Measurements from ENCODE around the gene SLC11A2.
"Not testable (repeated sequence)": the region's sequence is repeated elsewhere in the genome, so short reads cannot be mapped to it uniquely, and the experiment has no call there.

The SLC11A2 gene

GRCh38 chr12:51025338-51025835 is 797 bp downstream of the SLC11A2 start:
- no peak for DNase-seq (ENCODE audit: low read depth in 2 of 2)

- no peak for DNase-seq (ENCODE audit: low read depth in 2 of 2)
Observed at GRCh38 chr12:51023625-51024382, 2.4 kb downstream of the SLC11A2 start.

GRCh38 chr12:51021694-51022093 is 4.5 kb downstream of the SLC11A2 start:
- DNase-seq (ENCODE audit: low read depth in 2 of 2), result no peak

- DNase-seq (ENCODE audit: low read depth in 2 of 2), result no peak
Observed at GRCh38 chr12:51020448-51021182, 5.6 kb downstream of the SLC11A2 start.

- DNase-seq (ENCODE audit: low read depth in 2 of 2), result no peak
Observed at GRCh38 chr12:51019927-51020326, 6.3 kb downstream of the SLC11A2 start.

- no peak for DNase-seq (ENCODE audit: low read depth in 2 of 2)
Observed at GRCh38 chr12:51018956-51019355, 7.2 kb downstream of the SLC11A2 start.

- no peak for DNase-seq (ENCODE audit: low read depth in 2 of 2)
Observed at GRCh38 chr12:51017452-51017851, 8.7 kb downstream of the SLC11A2 start.

GRCh38 chr12:51014467-51014866 is 11.7 kb downstream of the SLC11A2 start:
- DNase-seq (ENCODE audit: low read depth in 2 of 2), result not testable (repeated sequence)

GRCh38 chr12:51013441-51013840 is 12.7 kb downstream of the SLC11A2 start:
- no peak for DNase-seq (ENCODE audit: low read depth in 2 of 2)

GRCh38 chr12:51012570-51013236 is 13.5 kb downstream of the SLC11A2 start:
- DNase-seq (ENCODE audit: low read depth in 2 of 2), result no peak

GRCh38 chr12:51011955-51012354 is 14.2 kb downstream of the SLC11A2 start:
- DNase-seq (ENCODE audit: low read depth in 2 of 2), result no peak

- peak in 1 of 2 donors; percentile 19 for DNase-seq (ENCODE audit: low read depth in 2 of 2)
Observed at GRCh38 chr12:51009056-51009440, 17.1 kb downstream of the SLC11A2 start.

- no peak for DNase-seq (ENCODE audit: low read depth in 2 of 2)
Observed at GRCh38 chr12:51008329-51009055, 17.7 kb downstream of the SLC11A2 start.

GRCh38 chr12:51005671-51006070 is 20.5 kb downstream of the SLC11A2 start:
- DNase-seq (ENCODE audit: low read depth in 2 of 2), result no peak

GRCh38 chr12:51005030-51005429 is 21.2 kb downstream of the SLC11A2 start:
- no peak for DNase-seq (ENCODE audit: low read depth in 2 of 2)

- DNase-seq (ENCODE audit: low read depth in 2 of 2), result no peak
Observed at GRCh38 chr12:51004504-51004903, 21.7 kb downstream of the SLC11A2 start.

GRCh38 chr12:51001799-51002198 is 24.4 kb downstream of the SLC11A2 start:
- DNase-seq (ENCODE audit: low read depth in 2 of 2), result no peak

GRCh38 chr12:51000245-51000644 is 25.9 kb downstream of the SLC11A2 start:
- no peak for DNase-seq (ENCODE audit: low read depth in 2 of 2)

GRCh38 chr12:50999093-50999492 is 27.1 kb downstream of the SLC11A2 start:
- DNase-seq (ENCODE audit: low read depth in 2 of 2), result no peak

- DNase-seq (ENCODE audit: low read depth in 2 of 2), result no peak
Observed at GRCh38 chr12:50992819-50993218, 33.4 kb downstream of the SLC11A2 start.

- no peak for DNase-seq (ENCODE audit: low read depth in 2 of 2)
Observed at GRCh38 chr12:50991291-50991690, 34.9 kb downstream of the SLC11A2 start.

- no peak for DNase-seq (ENCODE audit: low read depth in 2 of 2)
Observed at GRCh38 chr12:50990791-50991190, 35.4 kb downstream of the SLC11A2 start.
